ENCODE measurements around the gene TRIM17.

TRIM17 gene

DNA sequence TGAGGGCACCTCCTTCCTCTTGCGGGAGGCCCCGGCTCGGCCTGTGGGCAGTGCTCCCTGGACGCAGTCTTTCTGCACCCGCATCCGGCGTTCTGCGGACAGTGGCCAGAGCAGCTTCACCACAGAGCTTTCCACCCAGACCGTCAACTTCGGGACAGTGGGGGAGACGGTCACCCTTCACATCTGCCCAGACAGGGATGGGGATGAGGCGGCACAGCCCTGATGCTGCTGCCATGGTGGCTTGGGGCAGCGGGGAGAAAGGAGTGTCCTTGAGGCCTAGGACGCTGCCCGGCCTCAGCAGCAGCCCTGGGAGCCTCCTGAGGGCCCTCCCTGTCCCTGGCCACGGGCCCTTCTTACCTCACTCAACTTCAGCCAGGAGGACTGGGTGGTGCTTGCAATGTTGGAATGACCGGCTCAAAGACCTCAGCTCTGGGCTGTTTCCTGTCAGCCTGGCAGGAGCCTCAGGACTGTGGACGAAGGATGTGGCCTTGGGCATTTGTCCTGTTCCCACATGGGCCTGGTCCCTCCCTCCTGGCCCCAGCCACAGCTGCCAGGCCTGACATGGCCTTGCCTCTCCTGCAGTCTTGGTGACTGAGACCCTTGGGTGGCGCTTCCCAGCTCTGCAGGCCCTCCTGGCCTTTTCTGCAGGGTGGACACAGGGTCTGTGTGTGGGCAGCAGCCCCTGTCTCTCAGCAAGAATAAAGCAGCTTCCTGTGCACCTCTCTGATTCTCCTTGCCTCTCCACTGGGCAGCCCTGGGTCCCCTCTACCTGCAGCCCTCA lies 55.9 kb downstream of the TRIM17 start:
- Histone ChIP-seq H3K4me1 (peaks cover 0 to 11% (median 8%) of the 10 kb centered on the region in 10 experiments; a peak in 9 of 20 replicates), H3K9me3 (replicated peaks in 1 of 11) (no peaks in the 10 kb centered on the region)

GRCh38 chr1:228359613-228360532 lies 56.8 kb downstream of the TRIM17 start:
- Histone ChIP-seq H3K4me1 (peaks cover 0 to 11% (median 8%) of the 10 kb centered on the region in 10 experiments; a peak in 9 of 20 replicates), H4K20me1 (peaks cover 0 to 29% (median 0%) of the 10 kb centered on the region in 11 experiments; a peak in 2 of 22 replicates), H3K27me3 (no peaks in the 10 kb centered on the region), H3K9me3 (replicated peaks in 1 of 11) (no peaks in the 10 kb centered on the region), H3K27ac (no peak overlapping the region), H3K9ac (no peak overlapping the region), H3K4me2 (no peak overlapping the region), H3K4me3 (no peak overlapping the region), H3K36me3 (no peaks in the 10 kb centered on the region)
- TF ChIP-seq Cebpa-rat (IDR thresholded peaks at IDR 0.05), result no peak

More for the DNA sequence above, 55.9 kb downstream of the TRIM17 start:
- Histone ChIP-seq H3K27me3 (no peaks in the 10 kb centered on the region), H4K20me1 (peaks cover 0 to 29% (median 0%) of the 10 kb centered on the region in 11 experiments; a peak in 3 of 22 replicates), H3K9ac (no peak overlapping the region), H3K27ac (no peak overlapping the region), H3K4me3 (no peak overlapping the region), H3K4me2 (no peak overlapping the region), H3K36me3 (no peaks in the 10 kb centered on the region)
- TF ChIP-seq Cebpa-rat (IDR thresholded peaks at IDR 0.05), result no peak

DNA sequence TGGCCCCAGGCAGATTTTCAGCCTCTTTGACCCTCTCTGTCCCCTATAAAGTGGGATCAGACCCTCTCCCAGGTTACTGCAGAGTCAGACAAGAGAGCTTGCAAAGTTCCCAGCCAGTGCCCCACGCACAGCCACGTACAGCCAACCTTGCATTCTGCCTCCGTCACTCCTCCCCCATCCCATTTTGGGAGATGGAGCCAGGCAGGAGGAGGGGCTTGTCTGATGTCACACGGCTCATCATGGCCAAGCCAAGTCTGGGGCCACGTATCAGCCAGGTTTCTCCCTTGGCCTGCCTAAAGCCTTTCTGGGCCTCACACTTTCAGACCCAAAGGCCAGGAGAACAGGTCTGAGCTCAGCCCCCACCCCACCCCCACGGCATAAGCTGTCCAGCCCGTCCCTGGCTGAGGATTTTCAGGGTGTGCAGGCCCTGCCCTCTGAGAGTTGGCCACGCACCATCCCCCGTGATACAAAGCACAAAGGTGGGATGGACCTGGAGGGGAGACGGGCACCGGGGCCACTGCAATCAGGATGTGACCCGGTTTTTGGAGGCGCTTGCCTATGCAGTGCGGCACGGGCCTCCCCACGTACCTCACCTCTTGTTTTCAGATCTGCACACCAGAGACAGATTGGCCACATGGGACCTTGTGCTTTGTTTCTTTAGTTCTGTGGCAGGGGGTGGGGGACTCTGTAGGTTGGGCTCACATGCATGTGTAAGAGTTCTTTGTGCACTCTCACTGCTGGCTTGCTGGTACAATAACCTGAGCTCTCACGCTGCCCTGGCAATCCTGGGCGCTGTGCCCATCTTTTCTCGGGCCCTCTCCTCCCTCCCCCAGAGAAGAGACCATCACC lies 57.7 kb downstream of the TRIM17 start:
- peaks cover 0 to 29% (median 0%) of the 10 kb centered on the region in 11 experiments; a peak in 3 of 22 replicates for H4K20me1 ChIP-seq
- no peaks in the 10 kb centered on the region for H3K27me3 ChIP-seq
- H3K36me3 ChIP-seq, result no peaks in the 10 kb centered on the region; a peak in 1 of 22 replicates
- H3K4me1 ChIP-seq, result peaks cover 0 to 11% (median 8%) of the 10 kb centered on the region in 10 experiments; a peak in 9 of 20 replicates
- H3K27ac ChIP-seq, result no peak overlapping the region
- H3K4me3 ChIP-seq, result no peak overlapping the region
- H3K4me2 ChIP-seq, result no peak overlapping the region
- H3K9ac ChIP-seq, result no peak overlapping the region
- no peaks in the 10 kb centered on the region for H3K9me3 ChIP-seq (replicated peaks in 1 of 11)
- no peak for TF ChIP-seq Cebpa-rat (IDR thresholded peaks at IDR 0.05)

- H4K20me1 ChIP-seq, result peaks cover 0 to 23% (median 0%) of the 10 kb centered on the region in 11 experiments; a peak in 4 of 22 replicates
- H3K27ac ChIP-seq, result no peak overlapping the region
- peaks cover 0 to 11% (median 8%) of the 10 kb centered on the region in 10 experiments; a peak in 9 of 20 replicates for H3K4me1 ChIP-seq
- H3K4me2 ChIP-seq, result no peak overlapping the region
- TF ChIP-seq Cebpa-rat (IDR thresholded peaks at IDR 0.05), result no peak
- H3K9ac ChIP-seq, result no peak overlapping the region
- H3K36me3 ChIP-seq, result no peaks in the 10 kb centered on the region; a peak in 1 of 22 replicates
- H3K4me3 ChIP-seq, result no peak overlapping the region
- H3K9me3 ChIP-seq (replicated peaks in 1 of 11), result no peaks in the 10 kb centered on the region
- H3K27me3 ChIP-seq, result no peaks in the 10 kb centered on the region
Measured at GRCh38 chr1:228358039-228358763, 58.5 kb downstream of the TRIM17 start.

Data from BLaER1 treated with 17β-estradiol and CSF1 and Interleukin-3, amounts not matched to agents 10 nM and 100 nM (cell line).